RWPE1 (cell line): ENCODE measurements around the gene GFRA1.

Experiments
- CTCF ChIA-PET: fragments of 350-600 bp; sonication (Branson Sonifier 250); formaldehyde crosslinking; extraction: SDS; loops from one replicate; lab custom pipeline; 2021; lab: Yijun Ruan, JAX
- POLR2A ChIA-PET: fragments of 400-600 bp; formaldehyde crosslinking; extraction: SDS; loops from one replicate; lab custom pipeline; 2020; ENCODE audit warnings: antibody characterized with exemption; ENCODE audit not compliant: low non-redundant PET; lab: Yijun Ruan, JAX
- DNase-seq: peaks from one replicate; pipeline ENCODE4 v3.0.0; 2012; ENCODE audit warnings: low spot score
- H3K27ac ChIP-seq: fragments of 450-650 bp; 2 replicates; pipeline ENCODE4 v1.5.1; 2017
- TF ChIP-seq, protein P1 (sequence below): fragments of 450-650 bp; conservative IDR thresholded peaks from 2 replicates; pipeline ENCODE4 v1.5.1; 2017; ENCODE audit warnings: low read depth, mild to moderate bottlenecking

The GFRA1 gene

DNA sequence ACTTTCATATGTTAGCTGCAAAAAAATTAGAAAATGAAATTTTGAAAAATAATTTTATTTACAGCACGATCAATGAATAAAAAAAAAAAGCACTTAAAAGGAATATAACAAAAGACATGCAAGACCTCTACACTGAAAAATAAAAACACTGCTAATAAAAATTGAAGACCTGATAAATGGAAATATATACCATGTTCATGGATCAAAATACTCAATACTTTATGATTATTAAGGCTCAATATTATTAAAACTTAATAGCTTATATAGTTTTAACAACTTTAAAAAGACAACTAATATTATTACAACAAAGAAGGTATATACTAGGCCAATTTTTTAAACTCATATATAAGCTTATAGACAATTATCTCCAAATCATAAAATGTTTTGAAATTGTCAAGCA is 143.0 kb downstream of the GFRA1 start:
- ChIA-PET CTCF (interaction anchor here (0.5 to 0.7 kb wide), 3 partner anchors 114 to 581 kb away, joined by 3 to 4 read pairs (median 4); no protein-coding TSS in a partner anchor), POLR2A (no interaction called here)
- TF ChIP-seq, protein P1, sequence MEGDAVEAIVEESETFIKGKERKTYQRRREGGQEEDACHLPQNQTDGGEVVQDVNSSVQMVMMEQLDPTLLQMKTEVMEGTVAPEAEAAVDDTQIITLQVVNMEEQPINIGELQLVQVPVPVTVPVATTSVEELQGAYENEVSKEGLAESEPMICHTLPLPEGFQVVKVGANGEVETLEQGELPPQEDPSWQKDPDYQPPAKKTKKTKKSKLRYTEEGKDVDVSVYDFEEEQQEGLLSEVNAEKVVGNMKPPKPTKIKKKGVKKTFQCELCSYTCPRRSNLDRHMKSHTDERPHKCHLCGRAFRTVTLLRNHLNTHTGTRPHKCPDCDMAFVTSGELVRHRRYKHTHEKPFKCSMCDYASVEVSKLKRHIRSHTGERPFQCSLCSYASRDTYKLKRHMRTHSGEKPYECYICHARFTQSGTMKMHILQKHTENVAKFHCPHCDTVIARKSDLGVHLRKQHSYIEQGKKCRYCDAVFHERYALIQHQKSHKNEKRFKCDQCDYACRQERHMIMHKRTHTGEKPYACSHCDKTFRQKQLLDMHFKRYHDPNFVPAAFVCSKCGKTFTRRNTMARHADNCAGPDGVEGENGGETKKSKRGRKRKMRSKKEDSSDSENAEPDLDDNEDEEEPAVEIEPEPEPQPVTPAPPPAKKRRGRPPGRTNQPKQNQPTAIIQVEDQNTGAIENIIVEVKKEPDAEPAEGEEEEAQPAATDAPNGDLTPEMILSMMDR: no peak
- H3K27ac ChIP-seq: no peak overlapping the region
- no peak for DNase-seq

DNA sequence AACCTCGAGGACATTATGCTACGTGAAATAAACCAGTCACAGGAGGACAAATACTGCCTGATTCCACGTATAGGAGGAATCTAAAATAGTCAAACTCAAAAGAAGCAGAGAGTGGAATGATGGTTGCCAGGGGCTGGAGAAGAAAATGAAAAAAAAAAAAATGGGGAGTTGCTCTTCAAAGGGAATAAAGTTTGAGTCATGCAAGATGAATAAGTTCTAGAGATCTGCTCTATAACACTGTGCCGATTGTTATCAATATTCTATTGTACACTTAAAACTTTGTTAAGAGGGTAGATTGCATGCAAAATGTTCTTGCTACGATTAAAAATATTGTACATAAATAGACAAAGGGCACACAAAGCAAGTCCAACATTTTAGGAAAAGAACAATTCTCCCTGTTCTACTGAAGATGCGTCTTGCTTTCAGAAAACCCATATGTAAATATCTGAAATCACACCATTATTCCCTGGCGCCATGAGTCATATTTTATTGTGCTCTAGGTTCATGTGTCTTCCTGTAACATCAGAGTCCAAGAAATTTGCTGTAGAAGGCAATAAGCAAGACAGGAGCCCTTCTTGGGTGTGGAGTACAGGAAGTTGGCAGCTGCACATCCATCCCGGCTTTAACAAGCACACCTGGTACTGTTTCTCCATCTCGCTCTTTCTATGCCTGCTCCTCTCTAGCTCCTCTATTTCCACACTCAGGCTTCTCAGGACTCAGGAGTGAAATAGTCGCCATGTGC is 145.9 kb downstream of the GFRA1 start:
- no peak overlapping the region for H3K27ac ChIP-seq
- TF ChIP-seq, protein P1: no peak
- CTCF ChIA-PET: no interaction called here
- DNase-seq: no peak
- POLR2A ChIA-PET: no interaction called here

DNA sequence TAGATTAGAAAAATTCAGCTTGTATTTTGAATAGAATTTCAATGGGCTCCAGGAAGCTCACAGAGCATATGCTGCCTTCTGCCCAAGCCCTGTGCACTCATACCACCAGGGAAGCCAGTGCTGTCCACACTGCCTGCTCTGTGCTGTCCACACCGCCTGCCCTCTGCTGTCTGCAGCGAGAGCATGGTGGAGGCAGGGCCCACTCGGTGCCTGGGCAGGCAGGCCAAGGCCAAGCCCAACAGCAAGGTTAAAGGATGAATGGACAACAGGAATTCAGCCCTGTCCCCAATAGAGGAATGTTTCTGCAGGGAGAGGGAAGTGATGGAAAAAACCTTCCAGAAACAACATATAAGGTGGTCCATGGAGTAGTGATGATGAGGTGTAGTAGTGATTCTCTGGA is 146.8 kb downstream of the GFRA1 start:
- H3K27ac ChIP-seq: no peak overlapping the region
- TF ChIP-seq, protein P1: no peak
- POLR2A ChIA-PET: no interaction called here
- no peak for DNase-seq
- CTCF ChIA-PET: no interaction called here

DNA sequence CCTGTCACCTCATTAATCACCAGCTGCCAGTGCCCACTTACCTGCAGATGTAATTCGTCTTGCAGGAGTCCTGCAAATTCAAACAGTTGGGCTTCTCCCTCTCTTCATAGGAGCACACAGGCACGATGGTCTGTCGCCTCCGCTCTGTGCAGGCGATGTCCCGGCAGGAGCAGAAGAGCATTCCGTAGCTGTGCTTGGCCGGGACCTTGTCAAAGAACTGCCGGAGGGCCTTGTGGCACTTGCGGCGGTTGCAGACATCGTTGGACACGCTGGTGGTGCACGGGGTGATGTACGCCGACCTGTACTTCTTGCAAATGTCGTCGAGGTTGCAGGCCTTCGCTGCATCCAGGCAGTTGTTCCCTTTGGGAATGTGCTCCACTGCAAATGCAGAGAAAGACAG is 147.8 kb downstream of the GFRA1 start:
- no peak overlapping the region for H3K27ac ChIP-seq
- no peak for DNase-seq
- TF ChIP-seq, protein P1: no peak
- CTCF ChIA-PET: interaction anchor here (0.6 kb wide), 1 partner anchor 24 kb away, joined by 4 read pairs; no protein-coding TSS in a partner anchor
- POLR2A ChIA-PET: no interaction called here

DNA sequence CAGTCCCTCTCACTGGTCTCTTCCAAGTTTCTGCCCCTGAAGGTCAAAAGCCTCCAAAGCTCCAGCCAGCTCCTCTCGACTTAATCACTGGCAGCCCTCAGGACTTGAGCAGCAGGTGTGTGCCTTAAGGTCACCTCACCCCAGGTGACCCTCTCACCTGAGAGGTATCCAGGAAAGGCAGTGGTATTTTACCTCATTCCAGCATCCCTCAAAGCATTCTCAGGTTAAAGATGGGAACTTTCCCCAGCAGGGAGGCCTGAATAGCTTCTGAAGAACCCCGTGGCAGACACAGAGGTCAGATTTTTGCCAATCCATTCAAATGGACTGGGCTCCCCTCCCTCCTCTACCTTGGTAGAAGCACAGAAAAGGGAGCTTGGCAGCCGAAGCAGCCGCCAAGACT is 148.2 kb downstream of the GFRA1 start:
- ChIA-PET CTCF (interaction anchor here (0.7 kb wide), 1 partner anchor 148 kb away, joined by 4 read pairs; no protein-coding TSS in a partner anchor), POLR2A (no interaction called here)
- TF ChIP-seq, protein P1: no peak
- DNase-seq: no peak
- H3K27ac ChIP-seq: no peak overlapping the region

DNA sequence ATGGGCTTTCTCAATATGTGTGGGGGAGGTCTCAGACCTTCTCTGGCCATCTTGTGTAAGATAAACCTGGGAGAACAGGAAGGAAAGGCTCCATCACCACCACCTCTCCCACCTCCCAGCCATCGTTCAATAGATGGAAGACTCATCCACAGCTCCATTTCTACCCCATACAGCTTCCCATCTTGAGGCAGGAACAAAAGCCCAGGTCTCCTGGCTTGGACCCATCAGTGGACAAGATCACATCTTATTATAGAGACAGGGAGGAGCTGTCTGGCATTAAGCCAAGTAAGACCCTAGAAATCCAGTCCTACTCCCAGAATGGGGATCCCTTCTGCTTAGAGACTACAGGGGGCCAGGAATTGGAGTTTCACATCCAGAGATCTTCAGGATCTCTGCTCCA is 150.3 kb downstream of the GFRA1 start:
- CTCF ChIA-PET: interaction anchor here (0.5 kb wide), 1 partner anchor 13 kb away, joined by 3 read pairs; no protein-coding TSS in a partner anchor
- TF ChIP-seq, protein P1: no peak
- DNase-seq: no peak
- no peak overlapping the region for H3K27ac ChIP-seq
- POLR2A ChIA-PET: no interaction called here
